Chondrocyte (in vitro differentiated cells): Measurements from ENCODE around the gene AFF3. TPM values are rescaled to one million over a fixed set of nuclear protein-coding genes. Genes with fewer than 3 reads are reported as not detected.
"Not testable (repeated sequence)": the region's sequence is repeated elsewhere in the genome, so short reads cannot be mapped to it uniquely, and the experiment has no call there.

Source experiments
- DNase-seq: peaks from one replicate; pipeline ENCODE4 v3.0.0; 2021; ENCODE audit warnings: mixed read lengths, low spot score
- H3K27ac Mint-ChIP-seq: one replicate; pipeline ENCODE4 v1.8.0; 2021; ENCODE audit warnings: mild to moderate bottlenecking, moderate library complexity, mixed read lengths; ENCODE audit not compliant: unreplicated experiment
- H3K27me3 Mint-ChIP-seq: 2 replicates; pipeline ENCODE4 v1.8.0; 2021; ENCODE audit warnings: low read depth, mixed read lengths
- H3K36me3 Mint-ChIP-seq: 2 replicates; pipeline ENCODE4 v1.8.0; 2021; ENCODE audit warnings: low read depth, mixed read lengths
- H3K4me1 Mint-ChIP-seq: 2 replicates; pipeline ENCODE4 v1.8.0; 2021; ENCODE audit warnings: low read depth, mild to moderate bottlenecking, mixed read lengths
- H3K4me3 Mint-ChIP-seq: one replicate; pipeline ENCODE4 v1.8.0; 2021; ENCODE audit warnings: mild to moderate bottlenecking, moderate library complexity, mixed read lengths; ENCODE audit not compliant: unreplicated experiment
- H3K9me3 Mint-ChIP-seq: 2 replicates; pipeline ENCODE4 v1.8.0; 2021; ENCODE audit warnings: low read depth, mixed read lengths
- CTCF ChIP-seq: fragments of 200-600 bp; sonication (generic); IDR thresholded peaks from 2 replicates; pipeline ENCODE4 v1.5.0; 2021; ENCODE audit warnings: antibody characterized with exemption, mild to moderate bottlenecking, moderate library complexity
- total RNA-seq: library from RNA; stranded (reverse); gene quantifications from 3 replicates; pipeline ENCODE4 v1.2.1, GENCODE V29; 2021

Gene AFF3
- total RNA-seq, 1 donor from 2014 or later, result 127 TPM

DNA sequence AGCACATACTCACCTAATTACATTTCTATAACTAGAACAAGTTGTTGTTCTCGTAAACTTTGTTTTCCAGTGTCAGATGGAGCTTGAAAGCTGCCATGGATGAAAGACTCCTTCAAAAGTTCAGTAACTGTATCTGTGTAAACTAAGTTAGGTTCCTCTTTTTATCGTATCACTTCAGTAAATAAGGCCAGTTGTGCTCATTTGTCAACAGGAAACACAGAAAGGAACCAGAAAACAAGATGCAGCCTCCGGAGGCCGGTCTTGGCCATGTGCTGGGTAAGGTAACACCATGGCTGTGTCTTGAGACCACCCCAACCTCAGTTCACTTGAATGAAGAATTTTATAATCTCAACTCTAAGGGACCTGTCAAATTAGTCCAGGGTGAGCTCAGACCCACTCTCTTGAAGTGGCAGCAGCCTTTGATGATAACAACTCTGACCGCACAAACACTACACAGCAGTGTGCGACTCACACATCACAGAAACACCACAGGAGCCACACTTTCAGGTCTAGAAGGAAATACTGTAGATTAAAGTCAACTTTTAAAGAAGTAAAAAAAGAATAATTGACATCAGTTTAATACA lies 213.8 kb downstream of the AFF3 start:
- H3K4me3 Mint-ChIP-seq, result no peak overlapping the region
- peaks cover 7% of the 10 kb centered on the region for H3K4me1 Mint-ChIP-seq
- no peak overlapping the region for H3K27ac Mint-ChIP-seq
- TF ChIP-seq CTCF, result no peak
- no peaks in the 10 kb centered on the region for H3K27me3 Mint-ChIP-seq
- H3K36me3 Mint-ChIP-seq, result peaks cover 12% of the 10 kb centered on the region
- no peaks in the 10 kb centered on the region for H3K9me3 Mint-ChIP-seq
- no peak for DNase-seq

- H3K27ac Mint-ChIP-seq, H3K27me3 Mint-ChIP-seq, DNase-seq: not testable (repeated sequence)
Observed at GRCh38 chr2:99927690-99928207, 214.6 kb downstream of the AFF3 start.

GRCh38 chr2:99926986-99927385 lies 215.4 kb downstream of the AFF3 start:
- Mint-ChIP-seq H3K9me3 (peaks cover 2% of the 10 kb centered on the region), H3K27me3 (no peaks in the 10 kb centered on the region), H3K4me1 (peaks cover 12% of the 10 kb centered on the region), H3K36me3 (peaks cover 7% of the 10 kb centered on the region), H3K4me3 (no peak overlapping the region), H3K27ac (no peak overlapping the region)
- no peak for TF ChIP-seq CTCF
- DNase-seq, result no peak

More at GRCh38 chr2:99927690-99928207, 214.6 kb downstream of the AFF3 start:
- H3K4me3 Mint-ChIP-seq, H3K36me3 Mint-ChIP-seq, H3K9me3 Mint-ChIP-seq, H3K4me1 Mint-ChIP-seq: not testable (repeated sequence)

GRCh38 chr2:99925960-99926359 lies 216.4 kb downstream of the AFF3 start:
- no peak overlapping the region for H3K4me3 Mint-ChIP-seq
- no peaks in the 10 kb centered on the region for H3K27me3 Mint-ChIP-seq
- no peak overlapping the region for H3K27ac Mint-ChIP-seq
- TF ChIP-seq CTCF, result no peak
- no peak for DNase-seq
- H3K4me1 Mint-ChIP-seq, result peaks cover 12% of the 10 kb centered on the region
- H3K36me3 Mint-ChIP-seq, result peaks cover 10% of the 10 kb centered on the region
- H3K9me3 Mint-ChIP-seq, result peaks cover 9% of the 10 kb centered on the region

DNA sequence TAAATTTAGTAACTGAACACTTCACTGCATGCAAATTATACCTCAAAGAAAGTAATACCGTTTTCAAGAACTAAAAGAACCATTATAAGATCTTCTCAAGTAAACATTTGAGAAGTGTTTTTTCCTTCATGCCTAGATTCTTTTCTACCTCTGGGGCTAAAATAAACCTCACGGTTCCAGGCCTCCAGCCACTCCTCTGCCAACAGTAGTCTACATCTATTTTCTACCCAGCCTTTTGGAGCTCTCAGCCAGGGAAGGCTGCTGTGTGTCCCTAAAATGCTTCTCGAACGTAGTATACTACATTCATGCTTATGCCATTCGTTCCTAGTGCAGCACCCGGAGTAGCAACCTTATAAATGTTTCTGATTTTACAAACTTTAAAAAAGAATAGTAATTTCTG lies 219.7 kb downstream of the AFF3 start:
- peaks cover 19% of the 10 kb centered on the region for H3K9me3 Mint-ChIP-seq
- TF ChIP-seq CTCF, result no peak
- no peak overlapping the region for H3K27ac Mint-ChIP-seq
- no peak overlapping the region for H3K4me3 Mint-ChIP-seq
- H3K27me3 Mint-ChIP-seq, result no peaks in the 10 kb centered on the region
- DNase-seq, result no peak
- H3K36me3 Mint-ChIP-seq, result peaks cover 10% of the 10 kb centered on the region
- peaks cover 28% of the 10 kb centered on the region for H3K4me1 Mint-ChIP-seq

DNA sequence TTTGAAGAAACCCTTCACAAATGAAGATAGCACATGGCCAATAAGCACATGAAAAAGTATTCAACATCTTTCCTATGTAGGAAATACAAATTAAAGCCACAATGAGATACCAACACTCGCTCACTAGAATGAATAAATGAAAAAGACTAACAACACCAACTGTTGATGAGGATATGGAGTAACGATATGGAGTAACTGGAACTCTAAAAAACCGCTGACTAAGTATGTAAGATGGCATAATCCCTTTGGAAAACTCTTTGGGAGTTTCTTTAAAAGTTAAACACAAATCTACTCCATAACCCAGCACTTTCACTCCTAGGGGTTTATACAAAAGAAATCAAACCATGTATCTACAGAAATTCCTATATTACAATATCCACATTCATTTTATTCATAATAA lies 220.5 kb downstream of the AFF3 start:
- Mint-ChIP-seq H3K36me3 (peaks cover 6% of the 10 kb centered on the region), H3K27me3 (no peaks in the 10 kb centered on the region), H3K9me3 (peaks cover 19% of the 10 kb centered on the region), H3K4me1 (peaks cover 23% of the 10 kb centered on the region), H3K27ac (no peak overlapping the region), H3K4me3 (no peak overlapping the region)
- TF ChIP-seq CTCF, result no peak
- DNase-seq, result no peak
